DMS53 treated with DMSO at 0.1 percent for 48 hours (cell line): ENCODE measurements around the gene EDARADD.
A peak's percentile ranks its signal among the peaks of the same experiment; 100 is the strongest.

ENCODE experiments used
- DNase-seq: peaks from one replicate; lab custom pipeline; 2025; ENCODE audit not compliant: unreplicated experiment; lab: John Stamatoyannopoulos, UW

The EDARADD gene

DNA sequence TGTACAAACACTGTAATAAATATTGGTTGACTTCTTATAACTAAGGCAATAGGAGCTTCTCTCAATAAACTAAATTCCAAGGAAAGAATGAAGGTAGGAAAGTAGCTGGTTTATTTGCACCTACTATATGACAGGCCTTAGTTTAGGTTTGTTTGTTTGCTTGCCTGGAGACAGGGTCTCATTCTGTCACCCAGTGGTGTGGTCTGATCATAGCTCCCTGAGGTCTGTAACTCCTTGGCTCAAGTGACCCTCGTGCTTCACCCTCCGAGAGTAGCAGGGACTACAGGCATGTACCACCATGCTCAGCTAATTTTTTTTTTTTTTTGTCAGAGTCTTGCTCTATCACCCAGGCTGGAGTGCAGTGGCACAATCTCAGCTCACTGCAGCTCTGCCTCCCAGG lies 1.9 kb upstream of the EDARADD start:
- no peak for DNase-seq

- DNase-seq = no peak
Observed at GRCh38 chr1:236394879-236395229, 768 bp downstream of the EDARADD start.

- DNase-seq = no peak
Observed at GRCh38 chr1:236395230-236395946, 1.3 kb downstream of the EDARADD start.

DNA sequence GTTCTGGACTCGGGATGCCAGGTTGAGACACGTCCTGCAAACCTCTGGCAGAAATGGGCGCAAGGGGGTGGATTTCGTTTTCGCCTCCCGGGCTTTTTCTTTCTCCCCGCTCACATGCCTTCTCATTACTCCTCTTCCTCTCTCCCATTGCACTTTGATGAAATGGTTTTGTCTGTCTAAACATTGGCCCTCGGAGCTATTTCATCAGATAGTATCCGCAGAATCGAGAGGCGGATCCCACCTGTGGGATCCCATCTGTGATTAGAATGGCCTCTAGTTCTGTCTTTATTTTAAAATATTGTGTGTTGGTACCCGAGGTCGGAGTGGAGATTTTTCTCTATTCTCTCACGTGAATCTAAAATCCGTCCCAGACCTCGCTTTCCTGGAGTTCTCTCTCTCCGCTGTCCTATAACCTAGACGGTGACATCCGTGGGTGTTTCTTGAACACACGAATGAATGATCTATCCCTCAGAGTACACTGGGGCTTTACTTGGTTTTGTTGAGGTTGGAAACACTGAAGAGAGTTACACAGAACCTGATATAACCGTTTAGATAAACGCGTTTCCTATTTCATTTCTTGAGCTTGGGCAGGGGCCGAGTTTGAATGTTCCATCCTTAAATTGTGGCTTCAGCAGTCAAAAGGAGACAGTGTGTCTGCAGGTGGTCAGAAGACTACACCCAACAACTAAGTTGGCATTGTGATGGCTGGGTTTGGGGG lies 2.0 kb downstream of the EDARADD start:
- no peak for DNase-seq

DNA sequence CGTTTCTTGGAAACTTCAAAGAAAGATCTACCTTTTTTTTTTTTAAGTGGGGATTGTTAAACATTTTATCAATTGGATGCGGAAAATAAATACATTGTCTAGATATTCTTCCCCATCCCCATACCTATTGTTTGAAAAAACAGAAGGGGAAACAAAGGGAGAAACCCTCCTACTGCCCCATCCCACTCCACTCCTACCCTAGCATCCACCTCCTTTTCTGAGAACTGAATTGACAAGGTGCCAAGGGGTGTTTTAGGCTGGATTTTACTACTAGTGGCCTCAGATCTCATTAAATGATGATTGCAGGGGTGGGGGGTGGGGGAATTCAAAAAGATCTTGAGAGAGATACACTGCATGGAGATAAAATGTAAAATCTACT lies 2.6 kb downstream of the EDARADD start:
- DNase-seq = no peak

DNA sequence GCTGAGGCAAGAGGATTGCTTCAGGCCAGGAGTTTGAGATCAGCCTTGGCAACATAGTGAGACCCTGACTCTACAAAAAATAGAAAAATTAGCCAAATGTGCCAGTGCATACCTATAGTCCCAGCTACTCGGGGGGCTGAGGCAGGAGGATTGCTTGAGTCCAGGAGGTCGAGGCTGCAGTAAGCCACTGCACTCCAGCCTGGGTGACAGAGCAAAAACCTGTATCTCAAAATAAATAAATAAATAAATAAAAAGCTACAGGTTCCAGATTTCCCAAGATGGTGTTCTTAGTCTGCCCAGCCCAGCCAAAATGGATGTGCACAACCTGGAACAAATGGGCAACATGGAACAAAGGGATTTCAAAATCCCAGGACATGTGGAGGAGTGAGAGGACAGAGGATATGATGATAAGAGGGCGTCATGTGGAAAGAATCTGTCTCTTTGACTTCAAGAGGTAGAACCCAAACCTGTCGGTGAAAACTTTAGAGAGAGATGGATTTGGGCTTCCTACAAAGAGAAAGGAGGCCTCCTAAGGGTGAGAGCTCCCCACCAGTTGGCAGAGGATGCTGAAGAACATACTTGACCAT lies 3.2 kb downstream of the EDARADD start:
- DNase-seq = no peak

GRCh38 chr1:236398538-236398937 lies 4.5 kb downstream of the EDARADD start:
- no peak for DNase-seq

DNA sequence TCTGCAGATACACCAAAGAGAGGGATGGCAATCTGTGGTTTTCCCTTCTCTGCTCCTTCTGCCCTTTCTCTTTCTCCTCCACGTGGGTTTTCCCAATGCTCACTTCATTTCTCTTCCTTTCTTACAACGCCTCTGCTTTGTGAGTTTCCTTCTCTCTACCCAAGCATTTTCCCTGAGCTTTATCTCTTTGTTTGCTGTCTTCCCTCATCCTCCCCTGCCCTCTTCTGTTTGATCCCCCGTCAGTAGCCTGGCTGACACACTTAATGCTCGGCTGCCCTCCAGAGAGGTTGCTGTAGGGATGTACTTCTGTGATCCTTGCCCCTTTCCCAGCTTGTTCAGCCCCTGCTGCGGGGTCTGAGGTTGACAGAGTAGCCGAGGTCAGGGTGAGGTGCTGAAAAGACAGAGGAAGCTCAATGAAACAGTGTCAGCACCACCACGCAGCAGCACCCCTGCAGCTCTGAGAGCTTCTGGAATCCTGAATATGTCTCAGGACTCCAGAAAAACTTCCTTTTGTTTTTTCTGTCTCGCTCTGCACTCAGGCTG lies 6.0 kb downstream of the EDARADD start:
- no peak for DNase-seq

GRCh38 chr1:236401698-236402097 lies 7.6 kb downstream of the EDARADD start:
- DNase-seq = no peak

GRCh38 chr1:236403905-236404696 lies 10.0 kb downstream of the EDARADD start:
- no peak for DNase-seq

- no peak for DNase-seq
Observed at GRCh38 chr1:236407059-236407458, 13.0 kb downstream of the EDARADD start.

GRCh38 chr1:236413688-236414087 lies 19.6 kb downstream of the EDARADD start:
- no peak for DNase-seq

DNA sequence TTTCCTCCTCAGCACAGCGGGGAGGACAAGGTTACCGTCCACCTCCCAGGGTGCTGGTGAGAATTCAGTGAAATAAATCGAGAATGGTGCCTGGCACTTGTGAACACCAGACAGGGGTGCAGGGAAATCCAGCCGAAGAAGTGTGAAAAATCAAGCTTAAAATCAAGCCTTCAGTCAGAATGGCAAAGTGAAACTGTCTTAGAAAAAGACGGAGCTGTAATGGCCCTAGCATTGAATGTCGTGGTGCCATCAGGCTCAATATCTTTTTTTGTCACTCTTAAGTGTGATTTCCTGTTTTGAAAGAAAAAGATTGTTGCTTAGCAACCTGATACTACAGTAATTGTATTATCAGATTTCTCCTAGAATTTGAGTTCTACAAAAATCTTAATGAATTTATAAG lies 22.1 kb downstream of the EDARADD start:
- DNase-seq = no peak

GRCh38 chr1:236417336-236417735 lies 23.2 kb downstream of the EDARADD start:
- DNase-seq = no peak

DNA sequence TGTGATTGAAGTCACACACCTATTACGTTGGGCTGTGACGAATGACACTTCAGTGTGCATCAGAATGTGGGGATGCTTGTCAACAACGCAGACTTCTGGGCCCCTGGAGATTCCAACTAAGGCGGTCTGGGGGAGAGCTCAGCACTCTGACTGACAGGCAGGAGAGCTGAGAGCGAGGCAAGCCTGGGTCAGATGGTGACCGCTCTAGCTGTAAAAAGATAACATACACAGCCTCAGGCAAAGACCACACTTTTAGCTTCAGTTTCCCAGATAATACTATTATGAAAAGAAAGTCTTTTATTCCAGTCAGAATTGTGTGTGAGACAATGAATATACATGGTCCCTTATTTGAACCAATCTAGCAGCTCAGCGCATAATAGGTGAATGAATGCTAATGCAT lies 25.4 kb downstream of the EDARADD start:
- DNase-seq = no peak

- peak; percentile 66 for DNase-seq
Observed at GRCh38 chr1:236421022-236421421, 26.9 kb downstream of the EDARADD start.

DNA sequence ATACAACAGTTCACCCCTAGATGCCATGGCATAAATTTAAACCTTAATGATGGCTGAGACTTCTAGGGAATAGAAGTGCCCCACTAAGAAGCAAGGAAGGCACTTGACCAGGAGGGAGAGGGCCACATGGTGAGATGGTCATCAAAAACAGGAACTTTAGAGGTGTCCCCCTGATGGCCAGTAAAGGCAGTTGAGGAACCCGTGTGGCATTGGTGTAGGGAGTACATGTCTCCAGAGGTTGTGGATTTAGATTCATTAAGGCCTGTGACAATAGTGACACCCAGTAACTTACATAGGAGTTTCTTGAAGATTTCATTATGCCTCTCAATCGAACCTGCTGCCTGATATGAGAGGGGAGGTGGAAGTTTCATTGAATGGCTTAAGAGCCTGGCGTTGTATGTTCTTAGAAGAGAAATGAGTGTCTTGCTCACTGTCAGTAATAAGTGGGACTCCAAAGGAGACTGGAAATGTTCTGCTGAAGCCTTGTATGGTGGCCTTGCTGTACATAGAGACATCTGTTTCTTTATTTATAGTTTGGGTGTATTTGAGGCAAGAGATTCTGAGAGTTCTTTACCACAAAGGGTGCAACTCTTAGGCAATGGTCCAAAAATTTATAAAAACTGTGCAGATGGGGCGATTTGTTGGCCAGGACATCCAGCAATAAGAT lies 27.9 kb downstream of the EDARADD start:
- no peak for DNase-seq

DNA sequence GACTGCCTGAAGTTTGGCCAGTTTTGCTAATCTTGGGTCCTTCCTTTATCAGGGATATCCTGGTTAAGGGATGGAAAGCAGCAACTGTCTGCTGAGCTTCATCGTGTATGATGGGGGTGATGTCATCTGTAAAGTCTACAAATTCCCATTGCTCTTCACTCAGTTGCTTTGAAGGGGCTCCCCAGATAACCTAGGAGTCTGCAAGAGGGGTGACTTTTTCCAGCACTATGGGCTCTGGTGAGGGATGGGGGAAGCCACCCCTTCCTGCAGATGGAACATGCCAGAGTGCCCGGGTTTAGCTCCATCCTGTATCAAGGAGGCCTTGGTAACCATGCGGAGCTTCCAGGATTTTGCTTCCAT lies 28.4 kb downstream of the EDARADD start:
- DNase-seq = no peak

DNA sequence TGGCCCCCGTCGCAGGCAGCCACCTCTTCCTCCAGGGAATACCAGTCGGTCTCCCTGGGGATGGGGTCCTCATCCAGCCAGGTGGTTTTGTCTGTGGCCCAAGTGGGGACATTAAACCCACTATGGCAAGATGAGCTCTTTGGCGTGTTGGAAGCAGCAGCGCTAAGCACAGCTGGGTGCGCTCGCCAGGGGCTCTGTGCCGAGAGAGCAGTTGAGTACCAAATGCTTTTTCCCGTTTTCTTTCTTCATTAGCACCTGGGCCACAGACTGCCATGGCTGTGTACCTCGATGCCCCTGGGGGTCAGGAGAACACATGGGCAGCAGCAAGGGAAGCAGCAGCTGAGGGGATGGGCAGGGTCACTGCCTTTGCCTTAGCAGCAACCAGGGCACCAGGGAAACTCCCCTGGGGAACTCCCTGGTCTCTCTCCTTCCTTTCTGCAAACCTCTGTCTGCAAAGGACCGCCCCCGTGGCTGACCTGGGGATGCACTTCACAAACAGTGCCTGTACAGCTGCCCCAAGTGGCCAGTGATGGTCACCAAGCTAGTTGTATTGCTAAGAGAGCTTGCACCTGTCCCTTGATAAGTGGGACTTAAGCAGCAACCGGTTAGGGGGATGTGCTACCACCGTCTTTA lies 31.1 kb downstream of the EDARADD start:
- DNase-seq = peak; percentile 12

GRCh38 chr1:236426215-236426614 lies 32.1 kb downstream of the EDARADD start:
- DNase-seq = no peak
